GM19043 (cell line): ENCODE data around the gene LCOR.

ENCODE experiments used
- ATAC-seq: cut with Tn5 transposase; IDR thresholded peaks from one replicate; pipeline ENCODE4 v1.9.1; 2021; ENCODE audit warnings: low read depth; ENCODE audit not compliant: unreplicated experiment

Gene LCOR

GRCh38 chr10:96889415-96890171 is 57.5 kb downstream of the LCOR start:
- no peak for ATAC-seq

- no peak for ATAC-seq
Observed at GRCh38 chr10:96890172-96890513, 58.0 kb downstream of the LCOR start.

- ATAC-seq, result no peak
Observed at GRCh38 chr10:96890580-96890979, 58.5 kb downstream of the LCOR start.

GRCh38 chr10:96891840-96892239 is 59.7 kb downstream of the LCOR start:
- no peak for ATAC-seq

- no peak for ATAC-seq
Observed at GRCh38 chr10:96895662-96896424, 63.7 kb downstream of the LCOR start.

- no peak for ATAC-seq
Observed at GRCh38 chr10:96896884-96897589, 64.9 kb downstream of the LCOR start.

GRCh38 chr10:96902117-96902516 is 70.0 kb downstream of the LCOR start:
- no peak for ATAC-seq

GRCh38 chr10:96902731-96903358 is 70.7 kb downstream of the LCOR start:
- no peak for ATAC-seq

GRCh38 chr10:96904648-96905047 is 72.5 kb downstream of the LCOR start:
- no peak for ATAC-seq

GRCh38 chr10:96906864-96907263 is 74.8 kb downstream of the LCOR start:
- ATAC-seq, result no peak

GRCh38 chr10:96910488-96911395 is 78.6 kb downstream of the LCOR start:
- no peak for ATAC-seq

- no peak for ATAC-seq
Observed at GRCh38 chr10:96912405-96912804, 80.3 kb downstream of the LCOR start.

- no peak for ATAC-seq
Observed at GRCh38 chr10:96913906-96914305, 81.8 kb downstream of the LCOR start.

GRCh38 chr10:96917628-96918027 is 85.5 kb downstream of the LCOR start:
- ATAC-seq, result no peak

- ATAC-seq, result no peak
Observed at GRCh38 chr10:96918214-96919002, 86.3 kb downstream of the LCOR start.

GRCh38 chr10:96919785-96920430 is 87.8 kb downstream of the LCOR start:
- no peak for ATAC-seq

- ATAC-seq, result no peak
Observed at GRCh38 chr10:96921655-96922054, 89.6 kb downstream of the LCOR start.

- ATAC-seq, result no peak
Observed at GRCh38 chr10:96922978-96923948, 91.2 kb downstream of the LCOR start.
